WTC11 (cell line): Measurements from ENCODE around the gene SCYL1. TPM values are rescaled to one million over a fixed set of nuclear protein-coding genes. Genes with fewer than 3 reads are reported as not detected.
A peak's percentile ranks its signal among the peaks of the same experiment; 100 is the strongest.

Experiments
- ATAC-seq: fragments of 200-7000 bp; cut with Tn5 transposase; 2 replicates; pipeline ENCODE4 v1.10.0; 2021; ENCODE audit warnings: mild to moderate bottlenecking, moderate library complexity
- CTCF ChIA-PET: fragments of 300-600 bp; sonication (Branson Sonifier 250); formaldehyde crosslinking; loops from one replicate; lab custom pipeline; 2021; ENCODE audit warnings: antibody characterized with exemption; lab: Charles Lee
- POLR2A ChIA-PET: fragments of 350-600 bp; sonication (Branson Sonifier 250); formaldehyde crosslinking; loops from one replicate; lab custom pipeline; 2021; ENCODE audit warnings: antibody characterized with exemption; lab: Charles Lee
- DNase-seq: peaks from one replicate; pipeline ENCODE4 v3.0.0; 2021; ENCODE audit warnings: low spot score
- H3K27ac Mint-ChIP-seq: 2 replicates; pipeline ENCODE4 v1.8.0; 2021; ENCODE audit warnings: mixed read lengths
- H3K27me3 Mint-ChIP-seq: 2 replicates; pipeline ENCODE4 v1.8.0; 2021; ENCODE audit warnings: low read depth, mild to moderate bottlenecking, moderate library complexity, mixed read lengths
- H3K36me3 Mint-ChIP-seq: 2 replicates; pipeline ENCODE4 v1.8.0; 2021; ENCODE audit warnings: mixed read lengths
- H3K4me1 Mint-ChIP-seq: 2 replicates; pipeline ENCODE4 v1.8.0; 2022; ENCODE audit warnings: mixed read lengths
- H3K4me3 Mint-ChIP-seq: 2 replicates; pipeline ENCODE4 v1.8.0; 2021; ENCODE audit warnings: mild to moderate bottlenecking, moderate library complexity, mixed read lengths
- H3K9me3 Mint-ChIP-seq: 2 replicates; pipeline ENCODE4 v1.8.0; 2021; ENCODE audit warnings: mixed read lengths
- AFF4 ChIP-seq: sonication (generic); formaldehyde crosslinking; IDR thresholded peaks from 2 replicates; pipeline ENCODE4 v1.8.1; 2023; ENCODE audit warnings: mild to moderate bottlenecking, missing genetic modification reagents, borderline replicate concordance
- AR ChIP-seq: fragments of 250-450 bp; sonication (Bioruptor Pico); IDR thresholded peaks from 2 replicates; pipeline ENCODE4 v1.9.0; 2021; ENCODE audit warnings: mild to moderate bottlenecking
- CREB1 ChIP-seq: sonication (generic); formaldehyde crosslinking; IDR thresholded peaks from 2 replicates; pipeline ENCODE4 v1.8.0; 2023; ENCODE audit warnings: mild to moderate bottlenecking, missing genetic modification reagents
- EMX1 ChIP-seq: fragments of 250-450 bp; sonication (Bioruptor Pico); IDR thresholded peaks from 2 replicates; pipeline ENCODE4 v1.8.0; 2021; ENCODE audit warnings: mild to moderate bottlenecking
- IRF2 ChIP-seq: sonication (generic); formaldehyde crosslinking; IDR thresholded peaks from 2 replicates; pipeline ENCODE4 v1.8.0; 2022; ENCODE audit warnings: low read depth, missing genetic modification reagents, borderline replicate concordance
- KAT7 ChIP-seq: sonication (generic); formaldehyde crosslinking; IDR thresholded peaks from 2 replicates; pipeline ENCODE4 v1.8.1; 2023; ENCODE audit warnings: missing genetic modification reagents, mild to moderate bottlenecking, borderline replicate concordance
- MLX ChIP-seq: sonication (generic); formaldehyde crosslinking; IDR thresholded peaks from 2 replicates; pipeline ENCODE4 v1.8.1; 2023; ENCODE audit warnings: mild to moderate bottlenecking, missing genetic modification reagents, moderate library complexity
- TEAD4 ChIP-seq: sonication (generic); formaldehyde crosslinking; IDR thresholded peaks from 2 replicates; pipeline ENCODE4 v1.8.0; 2022; ENCODE audit warnings: mild to moderate bottlenecking, missing genetic modification reagents
- ZBTB21 ChIP-seq: sonication (generic); formaldehyde crosslinking; IDR thresholded peaks from 2 replicates; pipeline ENCODE4 v1.8.1; 2023; ENCODE audit warnings: mild to moderate bottlenecking, missing genetic modification reagents, borderline replicate concordance
- ZNF263 ChIP-seq: sonication (generic); formaldehyde crosslinking; IDR thresholded peaks from 2 replicates; pipeline ENCODE4 v1.8.1; 2022; ENCODE audit warnings: low read depth, mild to moderate bottlenecking, moderate library complexity, missing genetic modification reagents
- ZNF423 ChIP-seq: fragments of 250-450 bp; sonication (Bioruptor Pico); IDR thresholded peaks from 2 replicates; pipeline ENCODE4 v2.1.2; 2022; ENCODE audit warnings: mild to moderate bottlenecking, moderate library complexity
- ZNF532 ChIP-seq: fragments of 250-450 bp; sonication (Bioruptor Pico); IDR thresholded peaks from 2 replicates; pipeline ENCODE4 v1.9.0; 2021; ENCODE audit warnings: mild to moderate bottlenecking, borderline replicate concordance
- total RNA-seq: library from RNA; stranded (reverse); gene quantifications from 3 replicates; pipeline ENCODE4 v1.2.3, GENCODE V29; 2021
- TF ChIP-seq, protein P1 (sequence below): sonication (generic); formaldehyde crosslinking; IDR thresholded peaks from 2 replicates; pipeline ENCODE4 v1.8.1; 2023; ENCODE audit warnings: mild to moderate bottlenecking, moderate library complexity, missing genetic modification reagents
- TF ChIP-seq, protein P2 (sequence below): fragments of 250-450 bp; sonication (Bioruptor Pico); IDR thresholded peaks from 2 replicates; pipeline ENCODE4 v1.9.0; 2021; ENCODE audit warnings: mild to moderate bottlenecking
- TF ChIP-seq, protein P3 (sequence below): sonication (generic); formaldehyde crosslinking; IDR thresholded peaks from 2 replicates; pipeline ENCODE4 v1.8.1; 2023; ENCODE audit warnings: mild to moderate bottlenecking, missing genetic modification reagents

The SCYL1 gene
- total RNA-seq, 1 experiment from 2014 or later, result 76.8 TPM

- TF ChIP-seq, protein P1, sequence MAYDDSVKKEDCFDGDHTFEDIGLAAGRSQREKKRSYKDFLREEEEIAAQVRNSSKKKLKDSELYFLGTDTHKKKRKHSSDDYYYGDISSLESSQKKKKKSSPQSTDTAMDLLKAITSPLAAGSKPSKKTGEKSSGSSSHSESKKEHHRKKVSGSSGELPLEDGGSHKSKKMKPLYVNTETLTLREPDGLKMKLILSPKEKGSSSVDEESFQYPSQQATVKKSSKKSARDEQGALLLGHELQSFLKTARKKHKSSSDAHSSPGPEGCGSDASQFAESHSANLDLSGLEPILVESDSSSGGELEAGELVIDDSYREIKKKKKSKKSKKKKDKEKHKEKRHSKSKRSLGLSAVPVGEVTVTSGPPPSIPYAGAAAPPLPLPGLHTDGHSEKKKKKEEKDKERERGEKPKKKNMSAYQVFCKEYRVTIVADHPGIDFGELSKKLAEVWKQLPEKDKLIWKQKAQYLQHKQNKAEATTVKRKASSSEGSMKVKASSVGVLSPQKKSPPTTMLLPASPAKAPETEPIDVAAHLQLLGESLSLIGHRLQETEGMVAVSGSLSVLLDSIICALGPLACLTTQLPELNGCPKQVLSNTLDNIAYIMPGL (CRISPR knock-in tag), result no peak
- TF ChIP-seq ZNF423 (no peak), KAT7 (CRISPR knock-in tag) (no peak), ZNF263 (no peak), AFF4 (CRISPR knock-in tag) (no peak), CREB1 (CRISPR knock-in tag) (no peak), IRF2 (CRISPR knock-in tag) (no peak), AR (CRISPR knock-in tag) (no peak), TEAD4 (CRISPR knock-in tag) (no peak), ZBTB21 (CRISPR knock-in tag) (no peak)
- TF ChIP-seq, protein P2, sequence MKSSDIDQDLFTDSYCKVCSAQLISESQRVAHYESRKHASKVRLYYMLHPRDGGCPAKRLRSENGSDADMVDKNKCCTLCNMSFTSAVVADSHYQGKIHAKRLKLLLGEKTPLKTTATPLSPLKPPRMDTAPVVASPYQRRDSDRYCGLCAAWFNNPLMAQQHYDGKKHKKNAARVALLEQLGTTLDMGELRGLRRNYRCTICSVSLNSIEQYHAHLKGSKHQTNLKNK (CRISPR knock-in tag), result no peak
- TF ChIP-seq, protein P3, sequence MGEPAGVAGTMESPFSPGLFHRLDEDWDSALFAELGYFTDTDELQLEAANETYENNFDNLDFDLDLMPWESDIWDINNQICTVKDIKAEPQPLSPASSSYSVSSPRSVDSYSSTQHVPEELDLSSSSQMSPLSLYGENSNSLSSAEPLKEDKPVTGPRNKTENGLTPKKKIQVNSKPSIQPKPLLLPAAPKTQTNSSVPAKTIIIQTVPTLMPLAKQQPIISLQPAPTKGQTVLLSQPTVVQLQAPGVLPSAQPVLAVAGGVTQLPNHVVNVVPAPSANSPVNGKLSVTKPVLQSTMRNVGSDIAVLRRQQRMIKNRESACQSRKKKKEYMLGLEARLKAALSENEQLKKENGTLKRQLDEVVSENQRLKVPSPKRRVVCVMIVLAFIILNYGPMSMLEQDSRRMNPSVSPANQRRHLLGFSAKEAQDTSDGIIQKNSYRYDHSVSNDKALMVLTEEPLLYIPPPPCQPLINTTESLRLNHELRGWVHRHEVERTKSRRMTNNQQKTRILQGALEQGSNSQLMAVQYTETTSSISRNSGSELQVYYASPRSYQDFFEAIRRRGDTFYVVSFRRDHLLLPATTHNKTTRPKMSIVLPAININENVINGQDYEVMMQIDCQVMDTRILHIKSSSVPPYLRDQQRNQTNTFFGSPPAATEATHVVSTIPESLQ (CRISPR knock-in tag), result no peak
These were observed 22.7 kb upstream of the SCYL1 start (continued) for GRCh38 chr11:65502274-65502554.

GRCh38 chr11:65502555-65503367 is 22.1 kb upstream of the SCYL1 start:
- CTCF ChIA-PET, result interaction anchor here (0.6 to 1.8 kb wide), 6 partner anchors 23 to 91 kb away, joined by 3 to 7 read pairs (median 4); no protein-coding TSS in a partner anchor
- H3K27ac Mint-ChIP-seq, result peak overlapping the region; percentile 88
- ATAC-seq (no peak), DNase-seq (no peak)
- POLR2A ChIA-PET, result interaction anchor here (1.1 to 8.3 kb wide), 7 partner anchors 14 to 381 kb away, joined by 3 to 502 read pairs (median 10); partner anchors contain the start of genes FAU, MRPL49 and NEAT1
- H3K4me1 Mint-ChIP-seq, result peaks cover 49% of the 10 kb centered on the region
- no peak overlapping the region for H3K4me3 Mint-ChIP-seq
- H3K36me3 Mint-ChIP-seq, result no peaks in the 10 kb centered on the region; the same call in 1 of the 2 replicates
- H3K27me3 Mint-ChIP-seq, result no peaks in the 10 kb centered on the region
- H3K9me3 Mint-ChIP-seq, result no peaks in the 10 kb centered on the region
- TF ChIP-seq ZNF532 (CRISPR knock-in tag) (peak; percentile 93), EMX1 (peak; percentile 93; the same call in 1 of the 2 replicates), MLX (CRISPR knock-in tag) (no peak), AR (CRISPR knock-in tag) (peak; percentile 87)
